GM12801 (cell line): ENCODE data around the gene C3orf20.

Source experiments
- TF ChIP-seq, protein P1 (sequence below): IDR thresholded peaks from one replicate; pipeline ENCODE4 v1.5.1; 2011; ENCODE audit warnings: control low read depth; ENCODE audit not compliant: insufficient read length; ENCODE audit errors: extremely low read depth

Gene C3orf20

GRCh38 chr3:14689247-14689980, 14.5 kb downstream of the C3orf20 start:
- TF ChIP-seq, protein P1, sequence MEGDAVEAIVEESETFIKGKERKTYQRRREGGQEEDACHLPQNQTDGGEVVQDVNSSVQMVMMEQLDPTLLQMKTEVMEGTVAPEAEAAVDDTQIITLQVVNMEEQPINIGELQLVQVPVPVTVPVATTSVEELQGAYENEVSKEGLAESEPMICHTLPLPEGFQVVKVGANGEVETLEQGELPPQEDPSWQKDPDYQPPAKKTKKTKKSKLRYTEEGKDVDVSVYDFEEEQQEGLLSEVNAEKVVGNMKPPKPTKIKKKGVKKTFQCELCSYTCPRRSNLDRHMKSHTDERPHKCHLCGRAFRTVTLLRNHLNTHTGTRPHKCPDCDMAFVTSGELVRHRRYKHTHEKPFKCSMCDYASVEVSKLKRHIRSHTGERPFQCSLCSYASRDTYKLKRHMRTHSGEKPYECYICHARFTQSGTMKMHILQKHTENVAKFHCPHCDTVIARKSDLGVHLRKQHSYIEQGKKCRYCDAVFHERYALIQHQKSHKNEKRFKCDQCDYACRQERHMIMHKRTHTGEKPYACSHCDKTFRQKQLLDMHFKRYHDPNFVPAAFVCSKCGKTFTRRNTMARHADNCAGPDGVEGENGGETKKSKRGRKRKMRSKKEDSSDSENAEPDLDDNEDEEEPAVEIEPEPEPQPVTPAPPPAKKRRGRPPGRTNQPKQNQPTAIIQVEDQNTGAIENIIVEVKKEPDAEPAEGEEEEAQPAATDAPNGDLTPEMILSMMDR, result no peak

- TF ChIP-seq, protein P1, result no peak
Observed at GRCh38 chr3:14691239-14691638, 16.3 kb downstream of the C3orf20 start.

DNA sequence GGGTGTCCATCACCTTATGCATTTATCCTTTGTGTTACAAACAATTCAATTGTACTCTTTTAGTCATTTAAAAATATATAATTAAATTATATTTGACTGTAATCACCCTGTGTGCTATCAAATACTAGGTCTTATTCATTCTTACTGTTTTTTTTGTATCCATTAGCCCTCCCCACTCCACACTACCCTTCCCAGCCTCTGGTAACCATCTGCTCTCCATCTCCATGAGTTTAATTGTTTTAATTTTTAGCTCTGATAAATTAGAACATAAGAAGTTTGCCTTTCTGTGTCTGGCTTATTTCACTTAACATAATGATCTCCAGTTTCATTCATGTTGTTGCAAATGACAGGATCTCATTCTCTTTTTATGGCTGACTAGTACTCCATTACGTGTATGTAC, 16.8 kb downstream of the C3orf20 start:
- TF ChIP-seq, protein P1, result no peak

GRCh38 chr3:14698601-14699244, 23.8 kb downstream of the C3orf20 start:
- TF ChIP-seq, protein P1, result no peak

DNA sequence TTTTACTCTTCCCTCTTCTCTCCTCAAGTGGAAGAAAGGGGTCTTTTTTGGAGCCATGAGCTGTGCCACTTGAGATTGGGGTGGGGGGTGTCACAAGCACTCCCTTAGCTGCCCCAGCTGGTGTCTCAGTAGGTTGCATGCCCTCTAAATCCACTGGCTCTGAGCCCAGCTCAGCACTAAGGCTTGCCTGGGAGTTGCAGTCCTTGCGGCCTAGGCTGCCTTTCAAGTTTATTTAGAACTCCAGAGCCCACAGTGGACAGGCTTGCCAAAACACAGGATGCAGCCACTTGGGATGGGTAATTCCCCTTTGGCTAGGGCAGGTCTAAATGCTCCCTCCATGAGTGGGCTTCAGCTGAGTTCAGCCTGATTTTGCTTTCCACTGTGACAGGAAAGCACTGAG, 24.7 kb downstream of the C3orf20 start:
- TF ChIP-seq, protein P1, result no peak

- TF ChIP-seq, protein P1, result no peak
Observed at GRCh38 chr3:14700891-14701290, 25.9 kb downstream of the C3orf20 start.

DNA sequence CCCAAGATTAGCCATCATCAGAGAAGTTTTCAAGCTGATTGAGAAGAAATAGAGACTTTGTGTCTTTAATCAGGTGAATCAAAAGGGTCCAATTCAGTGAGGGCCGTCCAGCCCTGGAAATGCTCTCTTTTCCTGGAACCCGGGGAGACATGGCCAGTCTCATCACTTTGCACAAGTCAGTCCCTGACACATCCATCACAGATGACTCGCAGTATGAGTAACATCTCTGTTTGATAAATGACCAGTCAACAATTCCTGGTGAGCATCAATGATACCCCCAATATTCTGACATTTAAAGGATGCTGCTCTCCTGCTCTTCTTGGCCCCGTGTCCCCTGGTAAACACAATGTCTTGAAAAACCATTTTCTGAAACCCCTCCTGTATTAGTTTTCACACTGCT, 26.7 kb downstream of the C3orf20 start:
- TF ChIP-seq, protein P1, result no peak
